AG04450 (cell line): ENCODE measurements around the gene ZDHHC14. TPM values are rescaled to one million over a fixed set of nuclear protein-coding genes. Genes with fewer than 3 reads are reported as not detected.
A peak's percentile ranks its signal among the peaks of the same experiment; 100 is the strongest.

ENCODE experiments used
- CTCF ChIA-PET: fragments of 300-600, 350-600 bp; formaldehyde crosslinking; extraction: SDS; loops from one replicate; lab custom pipeline; 2022; ENCODE audit warnings: antibody characterized with exemption, inconsistent platforms; lab: Charles Lee
- POLR2A ChIA-PET: fragments of 350-600 bp; formaldehyde crosslinking; extraction: SDS; loops from one replicate; lab custom pipeline; 2021; ENCODE audit warnings: antibody characterized with exemption, inconsistent platforms; lab: Yijun Ruan, JAX
- DNase-seq: peaks from one replicate; pipeline ENCODE4 v3.0.0-alpha.2; 2011; ENCODE audit warnings: low read depth, low spot score
- H3K27ac ChIP-seq: one replicate; pipeline ENCODE4 v1.5.1; 2012; ENCODE audit warnings: low read depth, low read length, control low read depth
- H3K27me3 ChIP-seq: one replicate; pipeline ENCODE4 v1.6.0; 2012; ENCODE audit warnings: low read length; ENCODE audit not compliant: control insufficient read depth, insufficient read depth
- H3K4me3 ChIP-seq: 2 replicates; pipeline ENCODE4 v1.5.1; 2011; ENCODE audit warnings: mild to moderate bottlenecking, low read depth, low read length, control low read depth
- H3K9me3 ChIP-seq: 2 replicates; pipeline ENCODE4 v1.5.1; 2012; ENCODE audit warnings: low read length; ENCODE audit not compliant: control insufficient read depth, insufficient read depth
- CTCF ChIP-seq: IDR thresholded peaks from 2 replicates; pipeline ENCODE4 v1.5.1; 2011; ENCODE audit warnings: low read depth, low read length, control low read depth, inconsistent platforms
- polyA plus RNA-seq: library from polyadenylated mRNA; depleted of rRNA; stranded (reverse); fragments of >200 nt; gene quantifications from 2 replicates; pipeline ENCODE4 v1.2.3, GENCODE V29; 2011

Gene ZDHHC14
- polyA plus RNA-seq, 1 experiment, result 2.2 TPM

DNA sequence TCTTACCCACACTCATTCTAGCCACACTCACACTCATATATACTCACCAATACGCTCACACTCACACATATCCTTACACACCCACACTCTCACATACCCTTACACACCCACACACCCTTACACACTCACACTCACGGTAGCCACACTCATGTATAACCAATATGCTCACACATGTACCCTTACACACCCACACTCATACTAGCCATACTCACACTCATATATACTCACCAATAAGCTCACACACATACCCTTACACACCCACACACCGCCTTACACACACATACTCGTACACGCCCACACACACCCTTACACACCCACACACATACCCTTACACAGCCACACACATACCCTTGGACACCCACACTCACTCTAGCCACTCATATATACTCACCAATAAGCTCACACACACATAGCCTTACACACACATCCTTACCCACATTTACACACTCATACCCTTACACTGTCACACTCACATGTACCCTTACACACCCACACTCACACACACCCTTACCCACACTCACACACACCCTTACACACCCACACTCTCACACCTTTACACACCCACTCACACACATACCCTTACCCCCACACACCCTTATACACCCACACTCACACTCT, 249.6 kb downstream of the ZDHHC14 start:
- no peak overlapping the region for H3K4me3 ChIP-seq
- no peak overlapping the region for H3K27ac ChIP-seq
- ChIA-PET POLR2A (no interaction called here), CTCF (no interaction called here)
- H3K27me3 ChIP-seq, result peaks cover 4% of the 10 kb centered on the region
- DNase-seq, result no peak
- no peak for TF ChIP-seq CTCF
- no peaks in the 10 kb centered on the region for H3K9me3 ChIP-seq

DNA sequence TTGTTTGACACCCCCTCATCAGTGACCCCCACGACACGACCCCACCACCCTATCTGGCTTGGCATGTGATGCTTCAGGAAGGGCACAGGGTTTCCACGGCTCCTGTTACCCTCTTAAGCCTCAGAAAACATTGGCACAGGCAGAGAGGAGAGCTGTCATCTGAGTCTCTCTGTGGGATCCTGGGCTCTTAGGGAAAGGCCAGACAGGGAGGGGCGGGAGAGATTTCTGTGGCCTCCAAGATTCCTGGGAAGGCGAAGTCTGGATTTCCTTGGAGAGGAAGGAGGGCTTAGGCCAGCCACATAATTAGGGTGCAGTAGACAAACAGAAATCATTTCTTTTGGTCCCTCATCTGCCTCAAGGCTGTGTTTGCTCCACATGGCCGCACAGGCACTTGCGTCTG, 250.4 kb downstream of the ZDHHC14 start:
- DNase-seq, result no peak
- TF ChIP-seq CTCF, result no peak
- POLR2A ChIA-PET, result no interaction called here
- CTCF ChIA-PET, result no interaction called here
- Histone ChIP-seq H3K27me3 (peaks cover 4% of the 10 kb centered on the region), H3K4me3 (no peak overlapping the region), H3K27ac (no peak overlapping the region), H3K9me3 (no peaks in the 10 kb centered on the region)

GRCh38 chr6:157631838-157632614, 251.0 kb downstream of the ZDHHC14 start:
- no peak overlapping the region for H3K4me3 ChIP-seq
- peaks cover 4% of the 10 kb centered on the region for H3K27me3 ChIP-seq
- H3K27ac ChIP-seq, result no peak overlapping the region
- ChIA-PET POLR2A (no interaction called here), CTCF (no interaction called here)
- TF ChIP-seq CTCF, result no peak
- no peak for DNase-seq
- H3K9me3 ChIP-seq, result no peaks in the 10 kb centered on the region

DNA sequence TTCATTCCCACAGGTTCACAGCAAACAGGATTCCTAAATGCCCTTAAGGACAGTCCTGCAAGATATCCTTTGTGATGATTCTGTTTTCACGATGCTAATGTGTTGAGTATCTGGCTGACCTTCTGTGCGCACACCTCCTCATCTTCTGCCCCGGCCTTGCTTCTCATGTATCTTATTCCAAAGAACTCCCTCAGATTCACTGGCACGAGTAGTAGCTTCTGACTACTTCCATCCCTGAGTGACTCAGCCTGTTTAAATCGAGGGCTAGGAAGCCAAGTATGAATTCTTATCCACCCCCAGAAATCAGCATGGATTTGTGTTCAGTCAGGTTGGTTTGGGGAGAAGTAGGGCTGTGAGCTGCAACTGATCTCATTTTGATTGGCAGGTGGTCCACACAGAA, 251.8 kb downstream of the ZDHHC14 start:
- peaks cover under 1% of the 10 kb centered on the region for H3K27me3 ChIP-seq
- TF ChIP-seq CTCF, result no peak
- peak overlapping the region; percentile 31 for H3K27ac ChIP-seq
- ChIA-PET POLR2A (no interaction called here), CTCF (no interaction called here)
- no peak overlapping the region for H3K4me3 ChIP-seq
- DNase-seq, result peak; percentile 55
- H3K9me3 ChIP-seq, result no peaks in the 10 kb centered on the region

DNA sequence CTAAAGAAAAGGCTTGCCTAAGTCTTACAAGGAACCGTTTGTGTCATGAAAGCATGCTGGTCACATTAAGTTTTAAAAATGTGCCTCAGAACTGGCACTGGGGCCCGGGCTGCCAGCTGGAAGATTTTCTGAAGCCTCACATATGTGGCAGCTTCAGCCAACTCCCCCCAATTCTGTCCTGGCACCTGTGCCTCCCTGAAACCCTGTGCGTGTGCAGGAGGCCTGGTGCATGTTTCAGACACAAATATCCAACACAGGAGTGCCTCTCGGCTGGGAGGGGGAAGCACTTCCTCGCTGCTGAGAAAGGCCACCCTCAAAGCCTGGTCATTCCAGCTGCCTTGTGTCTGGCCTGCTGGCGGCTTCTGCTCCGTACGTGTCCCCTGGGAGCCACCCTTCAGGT, 253.6 kb downstream of the ZDHHC14 start:
- H3K9me3 ChIP-seq, result no peaks in the 10 kb centered on the region
- DNase-seq, result no peak
- no peaks in the 10 kb centered on the region for H3K27me3 ChIP-seq
- H3K27ac ChIP-seq, result no peak overlapping the region
- POLR2A ChIA-PET, result no interaction called here
- no peak overlapping the region for H3K4me3 ChIP-seq
- no peak for TF ChIP-seq CTCF
- CTCF ChIA-PET, result no interaction called here
